SKM-1 (cell line): ENCODE data around the gene ITGAD.

Experiments
- DNase-seq: peaks from one replicate; lab custom pipeline; 2025; ENCODE audit not compliant: unreplicated experiment; lab: John Stamatoyannopoulos, UW

The ITGAD gene

DNA sequence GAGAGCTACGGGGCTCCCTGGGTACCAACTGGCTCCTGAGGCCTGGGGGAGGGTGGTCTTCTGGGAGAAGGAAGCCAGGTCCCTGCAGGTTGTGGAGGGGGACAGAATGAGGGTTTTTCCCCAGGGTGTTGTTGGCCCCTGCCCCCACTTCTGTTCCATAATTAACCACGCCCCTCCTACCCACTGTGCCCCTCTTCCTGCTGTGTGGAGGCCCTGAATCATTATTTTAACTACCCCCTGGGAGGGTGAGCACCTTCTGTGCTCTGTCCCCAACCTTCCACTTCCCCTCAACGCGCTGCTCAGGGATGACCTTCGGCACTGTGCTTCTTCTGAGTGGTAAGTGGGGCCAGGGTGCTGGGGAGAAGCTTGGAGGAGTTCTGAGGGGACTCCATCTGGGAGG lies at the start of gene ITGAD:
Gene ITGAD, plus strand, starts transcription at position 280 of the 400 bp plus-strand sequence. Its CDS starts 26 bp downstream, at position 306.
- no peak for DNase-seq

DNA sequence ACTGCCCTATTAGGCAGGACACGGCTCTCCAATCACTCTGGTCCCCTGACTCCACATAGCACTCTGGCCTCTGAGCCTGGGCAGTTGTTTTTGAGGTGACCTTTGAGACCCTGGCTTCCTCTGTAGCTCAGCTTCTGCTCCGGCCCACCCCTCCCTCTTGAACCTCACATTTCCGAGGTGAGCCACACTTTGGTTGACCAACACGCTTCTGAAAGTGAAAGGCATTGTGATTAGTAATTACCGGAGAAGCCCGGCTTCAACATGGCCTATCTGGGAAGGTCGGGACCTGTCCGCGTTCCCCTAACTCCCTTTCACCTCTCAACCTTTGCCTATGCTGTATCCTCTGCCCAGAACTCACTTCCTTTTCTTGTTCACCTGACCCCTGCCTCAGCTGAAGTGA lies 48.4 kb upstream of the ITGAD start:
- DNase-seq = no peak

DNA sequence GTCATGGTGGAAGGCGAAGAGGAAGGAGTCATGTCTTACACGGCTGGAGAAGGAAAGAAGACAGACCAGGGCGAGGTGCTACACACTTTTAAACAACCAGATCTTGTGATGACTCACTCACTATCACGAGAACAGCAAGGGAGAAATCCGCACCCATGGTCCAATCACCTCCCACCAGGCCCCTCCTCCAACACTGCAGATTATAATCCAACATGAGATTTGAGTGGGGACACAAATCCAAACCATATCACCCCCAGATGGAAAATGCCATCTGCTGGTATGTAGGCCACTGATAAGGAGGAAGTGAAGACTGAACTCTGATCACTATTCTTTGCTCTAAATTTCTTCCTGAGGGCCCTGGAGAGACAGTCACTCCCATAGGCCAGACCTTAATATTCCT lies 45.7 kb upstream of the ITGAD start:
- no peak for DNase-seq

DNA sequence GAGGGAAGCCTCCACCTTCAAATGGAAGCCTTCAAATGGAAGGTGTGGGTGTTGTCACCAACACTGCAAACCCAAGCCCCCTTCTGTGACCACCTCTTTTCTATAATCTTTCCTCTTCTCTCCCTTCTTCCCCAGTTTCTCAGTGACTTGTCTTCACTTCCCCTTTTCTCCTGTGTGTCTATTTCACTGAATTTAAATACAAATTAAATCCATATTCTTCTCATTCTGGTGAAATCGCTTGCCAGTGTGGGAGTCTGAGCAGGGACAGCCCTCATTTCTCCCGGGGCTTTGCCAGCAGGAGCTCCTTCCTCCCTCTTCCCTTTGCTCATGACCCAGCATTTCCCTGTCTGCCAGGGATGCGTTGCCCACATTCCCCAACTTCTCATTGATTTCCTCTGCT lies 44.6 kb upstream of the ITGAD start:
- peak; percentile 32 for DNase-seq

DNA sequence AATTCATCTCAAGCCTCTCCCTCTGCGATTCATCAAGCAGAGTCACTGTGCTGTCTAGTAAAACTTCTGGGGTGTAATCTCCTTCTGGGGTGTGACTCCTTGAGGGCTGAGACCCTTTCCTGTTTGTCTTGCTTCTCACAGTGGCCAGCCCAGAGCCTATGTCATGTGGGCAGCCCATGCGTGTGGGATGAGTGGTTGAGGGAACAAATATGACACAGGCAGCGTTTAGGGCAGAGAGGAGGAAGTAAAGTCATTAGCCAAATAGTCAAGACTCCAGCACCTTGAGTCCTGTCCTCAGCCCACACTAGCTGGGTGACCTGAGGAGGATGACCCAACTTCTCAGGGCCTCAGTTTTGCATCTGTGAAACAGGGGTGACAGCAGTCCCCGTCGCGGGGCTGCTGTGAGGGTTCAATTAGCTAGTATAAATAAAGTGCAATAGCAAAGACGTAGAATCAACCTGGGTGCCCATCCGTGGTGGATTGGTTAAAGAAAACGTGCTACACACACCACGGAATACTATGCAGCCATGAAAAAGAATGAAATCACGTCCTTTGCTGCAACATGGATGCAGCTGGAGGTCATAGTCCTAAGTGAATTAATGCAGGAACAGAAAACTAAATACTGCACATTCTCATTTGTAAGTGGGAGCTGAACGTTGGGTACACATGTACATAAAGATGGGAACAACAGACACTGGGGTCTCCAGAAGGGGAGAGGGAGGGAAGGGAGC lies 42.7 kb upstream of the ITGAD start:
- DNase-seq = peak; percentile 37

DNA sequence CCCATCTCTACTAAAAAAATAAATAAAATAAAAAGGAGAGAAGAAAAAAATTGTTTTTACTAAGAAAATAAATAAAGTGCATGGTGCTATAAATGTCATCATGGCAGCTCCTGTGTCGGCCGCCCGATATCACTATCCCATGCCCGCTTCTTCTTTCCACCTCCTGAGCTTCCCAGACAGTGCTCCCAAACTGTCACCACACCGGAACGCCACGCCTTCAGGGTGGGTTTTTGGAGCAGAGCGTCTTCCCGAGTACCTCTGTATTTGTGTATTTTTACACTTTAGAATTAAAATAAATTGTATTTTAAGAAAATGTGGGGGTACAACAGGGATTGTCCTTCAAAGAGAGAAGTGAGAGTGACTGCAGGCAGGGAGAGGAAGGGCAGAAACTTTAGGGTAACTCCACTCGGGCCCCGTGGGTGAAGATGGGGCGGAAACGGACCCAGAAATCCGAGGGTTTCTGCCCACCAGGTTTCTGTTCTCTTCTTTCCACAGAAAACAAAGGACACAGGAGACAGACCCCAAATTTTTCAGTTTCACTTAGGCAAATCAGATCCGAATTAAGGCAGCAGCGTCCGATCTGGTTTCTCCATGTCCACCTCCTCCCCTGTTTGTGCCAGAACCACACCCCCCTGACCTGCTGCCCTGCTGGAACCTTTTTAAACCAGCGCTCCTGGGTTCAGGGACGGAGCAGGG lies 41.7 kb upstream of the ITGAD start:
- no peak for DNase-seq

DNA sequence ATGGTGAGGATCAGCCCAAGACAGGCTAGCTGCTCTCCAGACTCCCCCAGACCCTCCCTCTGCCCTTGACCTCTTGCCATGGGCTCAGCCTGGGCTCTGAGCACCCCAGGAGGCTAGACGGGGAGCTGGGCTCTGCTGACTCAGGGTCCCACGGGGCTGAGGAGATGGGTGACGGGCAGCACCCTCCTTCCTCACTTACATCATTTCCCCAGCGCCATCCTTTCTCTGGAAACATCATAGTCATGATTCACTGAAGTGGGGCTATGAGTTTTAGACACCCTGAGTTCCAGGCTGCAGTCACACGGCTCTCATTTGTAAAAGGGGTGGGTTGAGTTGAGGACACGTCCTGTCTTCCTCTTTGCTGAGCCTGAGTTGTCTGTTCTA lies 41.2 kb upstream of the ITGAD start:
- peak; percentile 69 for DNase-seq

DNA sequence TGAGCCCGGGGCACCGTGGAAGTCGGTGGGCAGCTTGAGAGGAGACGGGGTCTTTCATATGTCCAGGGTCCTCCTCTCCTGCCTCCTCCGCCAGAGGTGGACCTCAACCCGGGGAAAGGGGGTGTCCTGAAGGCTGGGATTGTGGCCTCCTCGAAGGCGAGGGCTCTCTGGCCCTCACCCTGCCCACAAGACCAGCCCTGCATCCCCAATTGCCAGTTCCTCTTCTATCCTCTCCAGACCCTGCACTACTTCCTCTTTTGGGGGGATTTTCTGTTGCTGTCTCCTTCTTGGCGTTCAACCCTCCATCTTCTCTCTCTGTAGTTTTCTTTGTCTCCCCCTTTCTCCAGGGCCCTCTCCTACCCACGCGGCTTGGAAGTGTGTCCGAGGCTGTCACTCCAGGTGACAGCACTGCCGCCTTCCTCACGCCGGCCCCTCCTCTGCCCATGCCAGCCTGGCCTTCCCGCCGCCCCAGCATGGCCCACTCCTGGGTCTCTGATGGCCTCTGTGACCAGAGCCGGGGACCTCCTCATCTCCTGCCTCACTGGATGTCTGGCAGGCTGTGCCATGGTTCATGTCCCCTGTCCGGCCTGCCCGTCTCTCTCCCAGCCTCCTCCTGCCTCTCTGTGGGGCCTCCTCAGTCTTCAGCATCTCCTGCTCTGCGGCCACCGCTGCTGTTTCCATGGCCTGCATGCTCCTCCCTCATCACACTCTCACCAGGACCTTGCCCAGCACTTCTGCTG lies 40.6 kb upstream of the ITGAD start:
- DNase-seq = peak; percentile 93

DNA sequence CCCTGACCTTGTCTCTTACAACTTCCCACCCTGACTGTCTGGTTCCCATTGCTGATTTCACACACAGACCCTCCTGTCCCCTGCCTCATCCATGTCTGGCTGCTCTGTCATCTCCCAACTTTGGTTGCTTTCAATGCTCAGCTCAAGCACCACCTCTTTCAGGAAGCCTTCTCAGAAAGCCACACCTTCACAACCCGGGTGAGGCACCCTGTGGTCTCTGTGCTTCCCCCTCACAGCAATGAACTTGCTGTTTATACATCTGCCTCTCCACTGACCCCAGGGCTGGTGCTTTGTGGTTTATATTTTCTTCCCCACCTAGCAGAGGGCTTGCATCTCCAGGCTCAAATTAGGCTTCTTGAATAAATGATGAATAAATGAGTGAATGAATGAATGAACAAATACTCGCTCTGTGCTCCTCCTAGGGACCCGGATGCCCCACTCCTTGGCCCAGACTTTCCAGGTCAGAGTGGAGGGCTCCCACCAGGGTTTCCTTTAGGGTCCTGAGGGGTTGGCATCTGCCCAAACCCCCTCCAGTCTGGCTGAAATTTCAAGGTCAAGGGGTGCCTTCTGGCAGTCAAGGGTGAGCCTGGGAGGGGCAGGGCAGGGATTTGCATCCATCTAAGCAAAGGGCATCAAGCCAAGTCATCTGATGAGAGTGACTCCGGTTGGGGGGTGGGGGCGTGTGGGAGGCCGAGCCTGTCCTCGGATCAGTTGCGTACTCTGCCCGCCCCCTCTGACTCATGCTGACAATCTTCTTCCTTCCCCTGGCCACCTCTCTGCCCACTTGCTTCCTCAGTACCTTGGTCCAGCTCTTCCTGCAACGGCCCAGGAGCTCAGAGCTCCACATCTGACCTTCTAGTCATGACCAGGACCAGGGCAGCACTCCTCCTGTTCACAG lies 38.5 kb upstream of the ITGAD start, which contains the start of gene ITGAX:
Gene ITGAX, plus strand, starts transcription at position 783 of the 898 bp plus-strand sequence. Its CDS starts 79 bp downstream, at position 862.
- peak; percentile 84 for DNase-seq

DNA sequence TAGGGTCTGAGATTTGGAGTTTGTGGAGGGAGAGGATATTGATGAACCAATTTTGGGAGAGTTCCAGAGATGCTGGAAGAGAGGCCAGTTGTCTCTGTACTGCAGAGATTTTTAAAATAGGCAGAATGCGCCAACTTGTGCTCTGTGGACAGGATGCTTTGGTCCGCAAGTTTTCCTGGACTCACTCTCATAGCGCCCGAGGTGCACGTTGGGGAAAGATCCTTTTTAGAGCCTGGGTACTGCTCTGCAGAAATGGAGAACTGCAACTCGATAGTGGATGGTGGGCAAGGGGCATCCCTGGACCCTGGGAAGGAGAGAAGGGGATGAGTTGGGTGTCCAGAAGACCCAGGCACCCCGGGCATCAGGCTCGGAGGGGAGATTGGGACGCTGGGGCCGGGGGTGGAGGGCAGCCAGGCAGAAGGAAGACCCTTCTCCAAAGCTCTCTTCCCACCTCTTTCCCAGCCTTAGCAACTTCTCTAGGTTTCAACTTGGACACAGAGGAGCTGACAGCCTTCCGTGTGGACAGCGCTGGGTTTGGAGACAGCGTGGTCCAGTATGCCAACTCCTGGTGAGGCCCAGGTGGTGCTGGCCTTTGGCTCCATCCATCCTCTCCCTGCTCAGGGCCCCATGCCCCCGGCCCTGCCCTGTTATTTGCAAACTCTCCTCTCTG lies 37.6 kb upstream of the ITGAD start:
- DNase-seq = no peak

DNA sequence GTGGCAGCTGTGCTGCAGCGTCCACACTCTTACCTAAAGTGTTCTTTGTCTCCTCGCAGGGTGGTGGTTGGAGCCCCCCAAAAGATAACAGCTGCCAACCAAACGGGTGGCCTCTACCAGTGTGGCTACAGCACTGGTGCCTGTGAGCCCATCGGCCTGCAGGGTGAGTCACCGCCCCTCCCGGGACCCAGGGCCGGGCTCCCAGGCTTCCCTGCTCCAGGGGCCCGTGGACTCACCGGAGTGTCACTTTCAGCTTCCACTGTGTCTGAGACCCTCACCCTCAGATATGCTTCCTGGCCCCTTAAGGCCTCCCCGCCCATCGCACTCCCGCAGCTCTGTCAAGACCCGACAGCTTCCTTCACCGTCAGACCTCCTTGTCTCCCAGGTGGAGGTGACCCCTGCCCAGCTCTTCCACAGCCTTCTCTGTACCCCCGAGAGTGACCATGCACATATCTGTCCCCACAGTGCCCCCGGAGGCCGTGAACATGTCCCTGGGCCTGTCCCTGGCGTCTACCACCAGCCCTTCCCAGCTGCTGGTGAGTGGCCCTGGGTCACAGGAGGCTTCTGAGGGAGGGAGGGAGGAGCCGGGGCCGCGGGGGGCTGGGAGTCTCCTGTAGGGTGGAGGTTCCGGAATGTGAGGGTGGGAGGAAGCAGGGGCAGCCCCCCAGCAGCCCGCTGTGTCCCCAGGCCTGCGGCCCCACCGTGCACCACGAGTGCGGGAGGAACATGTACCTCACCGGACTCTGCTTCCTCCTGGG lies 36.4 kb upstream of the ITGAD start:
- no peak for DNase-seq

DNA sequence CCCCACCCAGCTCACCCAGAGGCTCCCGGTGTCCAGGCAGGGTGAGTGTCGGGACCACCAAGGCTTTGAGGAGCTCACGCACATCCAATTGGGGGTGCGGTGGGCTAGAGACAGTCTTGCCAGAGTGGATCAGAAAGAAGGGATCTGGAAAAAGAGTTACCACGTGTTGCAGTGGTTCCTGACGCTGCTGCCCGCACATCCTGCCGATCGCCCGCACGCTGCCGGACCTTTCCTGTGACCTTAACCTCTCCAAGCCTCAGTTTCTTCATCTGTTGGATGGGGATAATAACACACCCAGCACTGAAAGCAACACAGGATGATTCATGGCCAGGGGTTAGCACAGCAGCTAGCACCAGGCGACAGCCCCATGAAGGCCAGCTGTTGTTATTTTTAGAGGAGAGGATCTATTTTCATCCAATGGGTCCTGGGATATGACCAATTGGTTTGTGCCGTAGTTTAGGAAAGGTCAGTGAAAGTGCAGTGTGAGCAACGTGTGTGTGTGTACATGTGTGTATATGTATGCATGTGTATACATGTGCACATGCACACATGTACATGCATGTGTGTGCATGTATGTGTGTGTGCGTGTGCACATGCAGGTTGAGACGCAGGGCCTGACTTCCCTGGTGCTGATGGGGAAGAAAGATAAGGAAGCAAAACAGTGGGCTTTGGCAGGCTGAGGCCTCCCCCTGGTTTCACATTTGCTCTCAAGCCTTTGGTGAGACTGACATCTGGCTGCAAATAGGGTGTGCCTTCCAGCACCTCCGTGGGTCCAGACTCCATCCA lies 35.6 kb upstream of the ITGAD start:
- DNase-seq = no peak

DNA sequence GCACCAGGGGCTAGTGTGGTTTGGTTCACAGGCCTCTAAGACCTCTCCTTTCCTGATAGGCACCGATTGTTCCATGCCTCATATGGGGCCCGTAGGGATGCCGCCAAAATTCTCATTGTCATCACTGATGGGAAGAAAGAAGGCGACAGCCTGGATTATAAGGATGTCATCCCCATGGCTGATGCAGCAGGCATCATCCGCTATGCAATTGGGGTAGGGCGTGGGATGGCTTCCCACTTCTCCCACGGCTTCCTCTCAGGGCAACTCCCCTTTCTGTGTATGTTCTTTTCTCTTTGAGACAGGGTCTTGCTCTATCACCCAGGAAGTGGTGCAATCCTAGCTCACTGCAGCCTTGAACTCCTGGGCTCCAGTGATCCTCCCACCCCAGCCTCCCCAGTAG lies 32.9 kb upstream of the ITGAD start:
- DNase-seq = no peak

DNA sequence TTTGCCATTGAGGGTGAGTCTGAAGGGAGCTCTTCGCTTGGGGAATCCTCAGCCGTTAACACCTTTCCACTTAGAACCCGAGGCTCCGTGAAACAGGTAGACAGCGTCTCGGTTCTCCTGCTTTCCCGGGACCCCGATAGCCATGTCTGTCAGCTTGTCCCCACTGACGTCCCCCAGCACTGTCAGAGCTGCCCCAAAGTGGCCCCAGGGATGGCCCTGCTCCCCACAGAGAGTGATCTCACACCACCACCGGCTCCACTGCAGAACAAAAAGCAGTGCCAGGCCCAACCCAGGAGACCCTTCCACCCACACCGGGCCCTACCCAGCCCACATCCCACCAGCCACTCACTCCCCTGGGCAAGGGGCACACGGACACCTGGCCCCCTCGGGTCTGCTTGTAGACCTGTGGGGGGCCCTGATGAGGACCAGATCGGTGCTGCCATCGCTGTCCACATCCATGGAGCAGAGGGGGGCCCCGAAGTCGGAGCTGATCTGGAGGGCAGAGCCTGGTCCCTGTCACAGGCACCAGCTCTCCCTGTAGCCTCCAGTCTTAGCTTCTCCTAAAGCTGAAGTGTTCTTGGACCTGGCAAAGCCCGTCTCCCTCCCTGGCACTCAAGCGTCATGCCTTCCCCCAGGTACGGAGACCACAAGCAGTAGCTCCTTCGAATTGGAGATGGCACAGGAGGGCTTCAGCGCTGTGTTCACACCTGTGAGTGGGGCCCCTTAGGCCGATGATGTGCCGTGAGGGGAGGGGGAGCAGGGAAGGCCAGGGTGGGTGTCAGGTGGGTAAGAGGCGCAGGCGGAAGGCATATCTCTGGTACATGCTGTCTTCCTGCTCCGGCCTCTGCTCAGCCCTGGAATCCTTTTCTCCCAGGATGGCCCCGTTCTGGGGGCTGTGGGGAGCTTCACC lies 31.7 kb upstream of the ITGAD start:
- DNase-seq = no peak

DNA sequence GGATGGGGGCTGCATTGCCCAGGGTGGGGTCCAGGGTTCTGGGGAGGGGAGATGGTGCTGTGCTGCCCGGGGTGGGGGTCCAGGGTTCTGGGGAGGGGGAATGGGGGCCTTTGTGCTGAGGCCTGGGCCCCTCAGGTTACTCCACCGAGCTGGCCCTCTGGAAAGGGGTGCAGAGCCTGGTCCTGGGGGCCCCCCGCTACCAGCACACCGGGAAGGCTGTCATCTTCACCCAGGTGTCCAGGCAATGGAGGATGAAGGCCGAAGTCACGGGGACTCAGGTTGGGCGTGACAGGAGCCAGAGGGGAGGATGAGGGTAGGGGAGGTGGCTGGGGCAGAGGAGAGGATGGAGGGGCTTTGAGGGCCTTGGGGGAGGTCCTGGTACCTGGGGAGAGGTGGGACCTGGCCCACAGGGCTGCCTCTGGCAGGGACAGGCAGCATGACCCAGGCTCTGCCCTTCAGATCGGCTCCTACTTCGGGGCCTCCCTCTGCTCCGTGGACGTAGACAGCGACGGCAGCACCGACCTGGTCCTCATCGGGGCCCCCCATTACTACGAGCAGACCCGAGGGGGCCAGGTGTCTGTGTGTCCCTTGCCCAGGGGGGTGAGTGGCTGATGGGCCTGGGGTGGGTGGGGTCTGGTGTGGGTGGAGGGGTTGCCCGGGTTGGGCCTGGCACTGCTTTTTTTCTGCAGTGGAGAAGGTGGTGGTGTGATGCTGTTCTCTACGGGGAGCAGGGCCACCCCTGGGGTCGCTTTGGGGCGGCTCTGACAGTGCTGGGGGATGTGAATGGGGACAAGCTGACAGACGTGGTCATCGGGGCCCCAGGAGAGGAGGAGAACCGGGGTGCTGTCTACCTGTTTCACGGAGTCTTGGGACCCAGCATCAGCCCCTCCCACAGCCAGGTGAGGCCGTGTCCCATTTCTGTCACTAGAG lies 30.4 kb upstream of the ITGAD start:
- no peak for DNase-seq

DNA sequence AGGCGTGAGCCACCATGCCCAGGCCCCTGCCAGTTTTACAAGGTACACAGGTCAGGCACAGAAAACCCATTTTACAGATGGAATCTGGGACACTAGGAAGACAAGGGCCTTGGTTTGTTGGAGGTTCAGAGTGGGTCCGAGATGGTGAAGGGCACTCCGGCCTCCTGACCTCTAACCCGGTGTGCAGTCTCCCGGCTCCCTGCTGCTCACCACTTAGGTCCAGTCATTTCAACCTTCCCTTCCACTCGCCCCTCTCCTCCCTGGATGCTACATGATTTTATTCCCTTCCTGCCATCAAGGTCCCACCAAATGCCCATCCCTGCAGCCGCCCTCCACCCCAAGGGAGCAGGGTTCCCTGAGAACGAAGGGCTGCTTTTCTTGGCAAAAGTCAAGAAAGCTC lies 29.4 kb upstream of the ITGAD start:
- DNase-seq = no peak

DNA sequence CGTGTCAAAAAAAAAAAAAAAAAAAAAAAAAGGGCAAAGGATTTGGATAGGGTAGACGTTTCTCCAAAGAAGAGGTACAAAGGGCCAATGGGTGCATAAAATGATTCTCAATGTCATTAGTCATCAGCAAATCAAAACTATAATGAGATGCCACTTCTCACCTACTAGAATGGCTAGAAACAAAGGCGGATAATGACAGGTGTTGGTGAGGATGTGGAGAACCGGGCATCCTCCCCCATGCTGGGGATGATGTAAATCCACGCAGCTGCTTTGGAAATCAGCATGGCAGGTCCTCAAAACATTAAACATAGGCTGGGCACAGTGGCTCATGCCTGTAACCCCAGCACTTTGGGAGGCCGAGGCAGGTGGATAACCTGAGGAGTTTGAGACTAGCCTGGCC lies 28.7 kb upstream of the ITGAD start:
- no peak for DNase-seq
